GM19468 (cell line): Measurements from ENCODE around the gene MEX3D.

Experiments used
- ATAC-seq: cut with Tn5 transposase; IDR thresholded peaks from one replicate; pipeline ENCODE4 v1.9.1; 2021; ENCODE audit warnings: mild to moderate bottlenecking, moderate library complexity, moderate number of reproducible peaks; ENCODE audit not compliant: unreplicated experiment; ENCODE audit errors: extremely low read depth

MEX3D gene

GRCh38 chr19:1598777-1599459 is 30.8 kb upstream of the MEX3D start:
- ATAC-seq: no peak

GRCh38 chr19:1593501-1593772 is 25.3 kb upstream of the MEX3D start:
- no peak for ATAC-seq

GRCh38 chr19:1592755-1593500 is 24.8 kb upstream of the MEX3D start, which contains the start of gene MBD3:
Gene MBD3 (minus strand): TSS chr19:1592865. CDS start chr19:1592631, 234 bp downstream.
- peak; percentile 73 for ATAC-seq

GRCh38 chr19:1592024-1592754 is 24.1 kb upstream of the MEX3D start:
- ATAC-seq: peak; percentile 25

GRCh38 chr19:1591421-1592023 is 23.4 kb upstream of the MEX3D start:
- no peak for ATAC-seq

GRCh38 chr19:1590641-1591397 is 22.7 kb upstream of the MEX3D start:
- ATAC-seq: no peak

- no peak for ATAC-seq
Observed at GRCh38 chr19:1587872-1588271, 19.7 kb upstream of the MEX3D start.

- no peak for ATAC-seq
Observed at GRCh38 chr19:1585243-1585580, 17.1 kb upstream of the MEX3D start.

- ATAC-seq: no peak
Observed at GRCh38 chr19:1584500-1585242, 16.5 kb upstream of the MEX3D start.

GRCh38 chr19:1582201-1582600 is 14.1 kb upstream of the MEX3D start:
- no peak for ATAC-seq

- no peak for ATAC-seq
Observed at GRCh38 chr19:1580957-1581356, 12.8 kb upstream of the MEX3D start.

GRCh38 chr19:1580382-1580781 is 12.3 kb upstream of the MEX3D start:
- no peak for ATAC-seq

GRCh38 chr19:1579222-1579621 is 11.1 kb upstream of the MEX3D start:
- ATAC-seq: no peak

GRCh38 chr19:1577929-1578618 is 9.9 kb upstream of the MEX3D start:
- ATAC-seq: no peak

- no peak for ATAC-seq
Observed at GRCh38 chr19:1577090-1577928, 9.2 kb upstream of the MEX3D start.

- no peak for ATAC-seq
Observed at GRCh38 chr19:1576242-1577089, 8.3 kb upstream of the MEX3D start.
